Astrocyte (in vitro differentiated cells and primary cell): ENCODE measurements around the gene EIF4A2. TPM values are rescaled to one million over a fixed set of nuclear protein-coding genes. Genes with fewer than 3 reads are reported as not detected.

ENCODE experiments used
- DNase-seq: peaks from one replicate; pipeline ENCODE4 v3.0.0-alpha.2; 2010; ENCODE audit warnings: low read depth
- FAIRE-seq: peaks from 2 replicates; lab custom pipeline; 2011; peaks lifted over from hg19 to GRCh38; lab: Jason Lieb, UNC
- H2AFZ ChIP-seq: 2 replicates; pipeline ENCODE4 v1.6.0; 2012; ENCODE audit warnings: low read depth, low read length, inconsistent platforms
- H3K27ac ChIP-seq: 2 replicates; pipeline ENCODE4 v1.5.1; 2011; ENCODE audit warnings: low read depth, low read length, inconsistent platforms
- H3K27me3 ChIP-seq: 2 replicates; pipeline ENCODE4 v1.6.0; 2011; ENCODE audit warnings: low read length, inconsistent platforms; ENCODE audit not compliant: insufficient read depth
- H3K36me3 ChIP-seq: 2 replicates; pipeline ENCODE4 v1.5.1; 2011; ENCODE audit warnings: low read length, inconsistent platforms; ENCODE audit not compliant: insufficient read depth
- H3K4me1 ChIP-seq: 2 replicates; pipeline ENCODE4 v1.5.1; 2011; ENCODE audit warnings: low read length, inconsistent platforms; ENCODE audit not compliant: insufficient read depth
- H3K4me2 ChIP-seq: 2 replicates; pipeline ENCODE4 v1.6.0; 2012; ENCODE audit warnings: low read length, inconsistent platforms
- H3K4me3 ChIP-seq: 2 replicates; pipeline ENCODE4 v1.5.1; 2011; ENCODE audit warnings: low read depth, mild to moderate bottlenecking, low read length, inconsistent platforms; ENCODE audit not compliant: insufficient read depth
- H3K79me2 ChIP-seq: 2 replicates; pipeline ENCODE4 v1.6.0; 2012; ENCODE audit warnings: mild to moderate bottlenecking, low read length, inconsistent platforms; ENCODE audit not compliant: insufficient read depth
- H3K9ac ChIP-seq: 2 replicates; pipeline ENCODE4 v1.6.0; 2012; ENCODE audit warnings: mild to moderate bottlenecking, low read length, inconsistent platforms
- H3K9me3 ChIP-seq: 2 replicates; pipeline ENCODE4 v1.5.1; 2012; ENCODE audit warnings: low read depth, mild to moderate bottlenecking, low read length, inconsistent platforms; ENCODE audit not compliant: insufficient read depth
- H4K20me1 ChIP-seq: 2 replicates; pipeline ENCODE4 v1.6.0; 2012; ENCODE audit warnings: low read length, inconsistent platforms; ENCODE audit not compliant: insufficient read depth
- H3K27ac Mint-ChIP-seq: one replicate; pipeline ENCODE4 v1.8.0; 2021; ENCODE audit warnings: mild to moderate bottlenecking, mixed read lengths; ENCODE audit not compliant: unreplicated experiment
- H3K27me3 Mint-ChIP-seq: one replicate; pipeline ENCODE4 v1.8.0; 2021; ENCODE audit warnings: low read depth, mixed read lengths; ENCODE audit not compliant: unreplicated experiment
- H3K36me3 Mint-ChIP-seq: one replicate; pipeline ENCODE4 v1.8.0; 2021; ENCODE audit warnings: low read depth, mixed read lengths; ENCODE audit not compliant: unreplicated experiment
- H3K4me1 Mint-ChIP-seq: one replicate; pipeline ENCODE4 v1.8.0; 2021; ENCODE audit warnings: low read depth, mixed read lengths; ENCODE audit not compliant: unreplicated experiment
- H3K4me3 Mint-ChIP-seq: one replicate; pipeline ENCODE4 v1.8.0; 2021; ENCODE audit warnings: mild to moderate bottlenecking, moderate library complexity, mixed read lengths; ENCODE audit not compliant: unreplicated experiment
- H3K9me3 Mint-ChIP-seq: one replicate; pipeline ENCODE4 v1.8.0; 2021; ENCODE audit warnings: mild to moderate bottlenecking, mixed read lengths; ENCODE audit not compliant: unreplicated experiment
- CTCF ChIP-seq: IDR thresholded peaks from 2 replicates; pipeline ENCODE4 v1.5.1; 2011; ENCODE audit warnings: low read depth, mild to moderate bottlenecking, inconsistent platforms, low read length, moderate library complexity; ENCODE audit not compliant: insufficient read depth
- EZH2 ChIP-seq: IDR thresholded peaks from 2 replicates; pipeline ENCODE4 v1.6.1; 2012; ENCODE audit warnings: mild to moderate bottlenecking, low read length, inconsistent platforms; ENCODE audit not compliant: insufficient read depth
- total RNA-seq: library from RNA; stranded (reverse); gene quantifications from 2 replicates; pipeline ENCODE4 v1.2.1, GENCODE V29; 2021

EIF4A2 gene
- total RNA-seq, 1 donor from 2014 or later = 323 TPM

- no peak for DNase-seq
- Histone ChIP-seq H3K27me3 (no peaks in the 10 kb centered on the region), H3K36me3 (no peaks in the 10 kb centered on the region), H3K79me2 (no peaks in the 10 kb centered on the region), H2AFZ (no peak overlapping the region), H3K4me2 (no peak overlapping the region), H3K27ac (no peak overlapping the region), H4K20me1 (no peaks in the 10 kb centered on the region), H3K4me3 (no peak overlapping the region), H3K9ac (no peak overlapping the region), H3K4me1 (peaks cover 4% of the 10 kb centered on the region), H3K9me3 (no peaks in the 10 kb centered on the region)
- Mint-ChIP-seq H3K27ac (no peak overlapping the region), H3K36me3 (no peaks in the 10 kb centered on the region), H3K9me3 (no peaks in the 10 kb centered on the region), H3K4me3 (no peak overlapping the region), H3K27me3 (no peaks in the 10 kb centered on the region), H3K4me1 (peaks cover 7% of the 10 kb centered on the region)
- TF ChIP-seq EZH2 (no peak), CTCF (no peak)
- no peak for FAIRE-seq
Measured at GRCh38 chr3:186814100-186814499, 30.7 kb downstream of the EIF4A2 start.

- peak overlapping the region; percentile 6 for H3K27ac Mint-ChIP-seq
- Histone ChIP-seq H3K9ac (no peak overlapping the region), H3K9me3 (no peaks in the 10 kb centered on the region), H3K4me2 (peak overlapping the region; percentile 5), H2AFZ (no peak overlapping the region), H4K20me1 (no peaks in the 10 kb centered on the region), H3K79me2 (no peaks in the 10 kb centered on the region), H3K4me1 (peaks cover 4% of the 10 kb centered on the region), H3K27me3 (no peaks in the 10 kb centered on the region), H3K4me3 (no peak overlapping the region), H3K36me3 (no peaks in the 10 kb centered on the region), H3K27ac (no peak overlapping the region)
- DNase-seq (peak; percentile 54), FAIRE-seq (no peak)
- no peaks in the 10 kb centered on the region for H3K36me3 Mint-ChIP-seq
- no peaks in the 10 kb centered on the region for H3K27me3 Mint-ChIP-seq
- TF ChIP-seq EZH2 (no peak), CTCF (no peak)
- no peak overlapping the region for H3K4me3 Mint-ChIP-seq
- H3K9me3 Mint-ChIP-seq = no peaks in the 10 kb centered on the region
- H3K4me1 Mint-ChIP-seq = peaks cover 7% of the 10 kb centered on the region
Measured at GRCh38 chr3:186815435-186815834, 32.1 kb downstream of the EIF4A2 start.

GRCh38 chr3:186818516-186818915 lies 35.1 kb downstream of the EIF4A2 start:
- no peak for DNase-seq
- Mint-ChIP-seq H3K27ac (no peak overlapping the region), H3K4me1 (peaks cover 13% of the 10 kb centered on the region)

More at GRCh38 chr3:186818516-186818915, 35.1 kb downstream of the EIF4A2 start:
- Mint-ChIP-seq H3K27me3 (no peaks in the 10 kb centered on the region), H3K36me3 (no peaks in the 10 kb centered on the region), H3K9me3 (no peaks in the 10 kb centered on the region), H3K4me3 (no peak overlapping the region)
- H3K4me3 ChIP-seq = no peak overlapping the region
- H3K9ac ChIP-seq = no peak overlapping the region
- H3K4me2 ChIP-seq = no peak overlapping the region
- no peak for FAIRE-seq
- H3K36me3 ChIP-seq = no peaks in the 10 kb centered on the region
- H3K79me2 ChIP-seq = no peaks in the 10 kb centered on the region
- H3K9me3 ChIP-seq = no peaks in the 10 kb centered on the region
- TF ChIP-seq EZH2 = no peak
- no peak overlapping the region for H3K27ac ChIP-seq
- no peaks in the 10 kb centered on the region for H4K20me1 ChIP-seq
- H2AFZ ChIP-seq = no peak overlapping the region
- peaks cover 10% of the 10 kb centered on the region for H3K4me1 ChIP-seq
- no peaks in the 10 kb centered on the region for H3K27me3 ChIP-seq
